OCI-LY3 (cell line): ENCODE data around the gene C9orf50.

Experiments
- H2AFZ ChIP-seq: fragments of 200-600, 300-600 bp; shearing (Covaris generic); 2 replicates; pipeline ENCODE4 v1.6.0; 2014; ENCODE audit warnings: antibody characterized with exemption, low read depth, low read length
- H3K27ac ChIP-seq: fragments of 200-600, 300-600 bp; sonication (generic); 2 replicates; pipeline ENCODE4 v1.5.1; 2014; ENCODE audit warnings: mild to moderate bottlenecking, low read length, moderate library complexity, mixed read lengths
- H3K27me3 ChIP-seq: fragments of 200-600, 300-600 bp; sonication (generic); 2 replicates; pipeline ENCODE4 v1.6.1; 2014; ENCODE audit warnings: low read depth, low read length, mixed read lengths
- H3K36me3 ChIP-seq: fragments of 200-600, 300-600 bp; sonication (generic); replicated peaks from 2 replicates; pipeline ENCODE3; 2014; ENCODE audit warnings: low read depth, low read length, mixed read lengths
- H3K4me1 ChIP-seq: fragments of 300-600, 200-600 bp; sonication (generic); 2 replicates; pipeline ENCODE4 v1.6.1; 2014; ENCODE audit warnings: low read length, mixed read lengths
- H3K4me2 ChIP-seq: fragments of 200-600, 300-600 bp; sonication (generic); 2 replicates; pipeline ENCODE4 v1.6.1; 2014; ENCODE audit warnings: low read length, mixed read lengths
- H3K4me3 ChIP-seq: fragments of 300-600, 200-600 bp; sonication (generic); 2 replicates; pipeline ENCODE4 v1.5.1; 2014; ENCODE audit warnings: antibody characterized with exemption, mild to moderate bottlenecking, low read length, moderate library complexity
- H3K79me2 ChIP-seq: fragments of 300-600, 200-600 bp; shearing (Covaris generic); 2 replicates; pipeline ENCODE4 v1.6.1; 2014; ENCODE audit warnings: mild to moderate bottlenecking, low read length, mixed read lengths
- H3K9ac ChIP-seq: fragments of 300-600, 200-600 bp; shearing (Covaris generic); 2 replicates; pipeline ENCODE4 v1.6.0; 2014; ENCODE audit warnings: mild to moderate bottlenecking, low read length, moderate library complexity
- H3K9me3 ChIP-seq: fragments of 200-600, 300-600 bp; shearing (Covaris generic); 2 replicates; pipeline ENCODE4 v1.6.1; 2014; ENCODE audit warnings: low read length, mixed read lengths; ENCODE audit not compliant: insufficient read depth
- H4K20me1 ChIP-seq: fragments of 200-600, 300-600 bp; sonication (generic); 2 replicates; pipeline ENCODE4 v1.6.1; 2016; ENCODE audit warnings: low read length, mixed read lengths; ENCODE audit not compliant: insufficient read depth
- CTCF ChIP-seq: fragments of 200-600, 300-600 bp; sonication (generic); IDR thresholded peaks from 2 replicates; pipeline ENCODE4 v1.5.1; 2014; ENCODE audit warnings: antibody characterized with exemption, low read length, low read depth
- EZH2phosphoT487 ChIP-seq: fragments of 200-600 bp; shearing (Covaris generic); IDR thresholded peaks from 2 replicates; pipeline ENCODE4 v1.6.1; 2018; ENCODE audit warnings: antibody characterized with exemption, mixed run types, low read depth

The C9orf50 gene

GRCh38 chr9:129650680-129651235 is 29.9 kb upstream of the C9orf50 start:
- Histone ChIP-seq H3K9me3 (no peaks in the 10 kb centered on the region), H3K27ac (no peak overlapping the region), H3K79me2 (no peaks in the 10 kb centered on the region), H3K27me3 (no peaks in the 10 kb centered on the region), H3K36me3 (no peaks in the 10 kb centered on the region), H3K9ac (no peak overlapping the region), H2AFZ (no peak overlapping the region), H3K4me1 (no peaks in the 10 kb centered on the region), H3K4me2 (no peak overlapping the region), H4K20me1 (no peaks in the 10 kb centered on the region), H3K4me3 (no peak overlapping the region)
- no peak for TF ChIP-seq CTCF
- TF ChIP-seq EZH2phosphoT487 = no peak

DNA sequence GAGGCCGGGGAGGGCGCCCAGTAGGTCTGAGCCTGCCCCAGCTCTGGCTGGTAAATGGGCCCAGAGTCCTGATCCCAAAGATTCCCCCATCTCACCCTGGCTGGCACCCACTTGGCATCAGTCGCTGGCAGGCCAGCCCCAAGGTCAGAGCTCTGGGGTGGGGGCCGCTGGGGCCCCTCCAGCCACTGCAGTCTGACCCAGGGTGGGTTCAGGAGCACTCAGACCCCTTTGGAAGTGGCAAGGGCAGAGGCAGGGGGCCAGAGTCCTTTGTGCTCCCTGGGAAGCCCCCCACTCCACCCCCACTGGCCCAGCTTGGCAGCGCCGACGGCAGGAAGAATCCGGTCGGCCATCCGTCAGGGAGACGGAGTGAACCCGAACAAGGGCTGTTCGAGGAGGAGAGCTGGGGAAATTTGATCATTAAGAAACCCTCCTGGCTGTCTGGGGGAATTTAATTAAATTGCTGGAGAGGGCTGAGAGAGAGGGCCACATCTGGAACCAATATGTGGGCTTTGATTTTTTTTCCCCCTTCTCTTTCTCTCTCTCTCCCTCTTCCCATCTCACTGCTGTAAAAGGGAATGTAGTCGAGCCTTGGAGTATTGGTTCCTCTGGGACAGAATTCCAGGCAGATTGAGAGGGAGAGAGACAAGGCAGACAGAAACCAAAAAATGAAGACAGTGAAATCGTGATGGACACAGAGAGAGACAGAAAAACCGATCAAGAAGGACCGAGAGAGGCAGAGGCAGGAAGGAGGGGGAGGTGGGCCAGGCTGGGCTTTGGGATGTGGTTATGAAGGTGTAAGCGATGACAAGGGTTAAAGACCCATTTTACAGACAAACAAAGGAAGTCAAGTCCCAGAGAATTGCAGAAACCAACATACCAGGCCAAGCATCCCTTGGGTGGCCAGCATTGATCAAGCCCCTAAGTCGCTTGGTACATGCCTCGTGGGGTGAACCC is 29.1 kb upstream of the C9orf50 start:
- Histone ChIP-seq H4K20me1 (no peaks in the 10 kb centered on the region), H3K27ac (no peak overlapping the region), H3K79me2 (no peaks in the 10 kb centered on the region), H3K4me2 (no peak overlapping the region), H3K36me3 (no peaks in the 10 kb centered on the region), H3K9me3 (no peaks in the 10 kb centered on the region), H3K27me3 (no peaks in the 10 kb centered on the region), H2AFZ (no peak overlapping the region), H3K9ac (no peak overlapping the region), H3K4me1 (no peaks in the 10 kb centered on the region), H3K4me3 (no peak overlapping the region)
- no peak for TF ChIP-seq CTCF
- no peak for TF ChIP-seq EZH2phosphoT487

DNA sequence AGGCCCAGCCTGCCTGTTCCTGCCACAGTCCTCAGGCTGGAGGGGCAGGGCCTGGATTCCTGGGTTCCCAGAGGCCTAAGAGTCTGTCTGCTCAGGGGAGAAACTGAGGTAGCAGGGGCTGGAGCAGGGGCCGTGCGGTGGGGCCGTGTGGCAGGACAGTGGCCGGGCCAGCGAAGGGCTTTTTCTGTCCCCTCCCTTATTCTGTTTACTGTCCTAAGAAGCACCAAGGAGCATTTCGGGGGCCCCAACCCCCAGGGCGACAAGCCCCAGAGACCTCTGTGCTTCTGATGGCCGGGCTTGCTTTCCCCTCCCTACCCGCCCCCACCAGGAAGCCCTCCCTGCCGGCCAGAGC is 27.8 kb upstream of the C9orf50 start:
- H4K20me1 ChIP-seq = no peaks in the 10 kb centered on the region
- no peaks in the 10 kb centered on the region for H3K27me3 ChIP-seq
- H3K9me3 ChIP-seq = no peaks in the 10 kb centered on the region
- no peak overlapping the region for H3K4me3 ChIP-seq
- H3K79me2 ChIP-seq = no peaks in the 10 kb centered on the region
- no peaks in the 10 kb centered on the region for H3K4me1 ChIP-seq
- TF ChIP-seq CTCF (no peak), EZH2phosphoT487 (no peak)
- no peak overlapping the region for H3K9ac ChIP-seq
- H3K36me3 ChIP-seq = no peaks in the 10 kb centered on the region
- H3K27ac ChIP-seq = no peak overlapping the region
- H2AFZ ChIP-seq = no peak overlapping the region
- no peak overlapping the region for H3K4me2 ChIP-seq

DNA sequence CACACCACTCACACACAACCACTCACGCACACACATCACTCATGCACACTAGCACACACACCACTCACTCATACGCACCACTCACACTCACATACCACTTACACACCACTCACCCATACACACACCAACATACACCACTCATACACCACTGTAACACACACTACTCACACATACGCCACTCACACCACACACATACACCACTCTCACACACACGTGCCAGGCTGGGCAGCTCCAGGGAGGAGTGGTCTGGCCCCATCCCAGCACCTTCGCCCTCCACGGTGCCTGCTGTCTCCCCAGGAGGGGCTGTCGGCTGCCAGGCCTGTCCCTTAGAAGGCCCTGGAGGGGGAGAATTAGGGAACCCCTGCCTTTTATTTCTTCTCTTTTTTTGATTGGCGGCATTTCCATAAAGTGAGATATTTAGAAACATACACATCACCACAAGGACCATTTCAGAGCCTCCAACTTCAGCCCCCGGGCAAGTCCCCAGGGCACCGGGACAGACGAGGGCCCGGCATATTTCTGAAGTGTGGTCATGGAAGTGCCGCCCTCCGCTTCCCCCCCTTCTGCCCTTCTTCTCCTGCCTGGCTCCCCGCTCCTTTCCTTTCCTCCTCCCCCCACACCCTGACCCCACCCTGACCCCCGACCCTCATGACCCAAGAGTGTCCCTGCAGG is 27.3 kb upstream of the C9orf50 start:
- Histone ChIP-seq H3K4me2 (no peak overlapping the region), H4K20me1 (no peaks in the 10 kb centered on the region), H2AFZ (no peak overlapping the region), H3K36me3 (no peaks in the 10 kb centered on the region), H3K79me2 (no peaks in the 10 kb centered on the region), H3K27ac (no peak overlapping the region), H3K4me3 (no peak overlapping the region), H3K9ac (no peak overlapping the region), H3K27me3 (no peaks in the 10 kb centered on the region), H3K4me1 (no peaks in the 10 kb centered on the region), H3K9me3 (no peaks in the 10 kb centered on the region)
- TF ChIP-seq EZH2phosphoT487 = no peak
- no peak for TF ChIP-seq CTCF
